ENCODE data around the gene MMP7. TPM values are rescaled to one million over a fixed set of nuclear protein-coding genes. Genes with fewer than 3 reads are reported as not detected.
A peak's percentile ranks its signal among the peaks of the same experiment; 100 is the strongest.

Gene MMP7, protein sequence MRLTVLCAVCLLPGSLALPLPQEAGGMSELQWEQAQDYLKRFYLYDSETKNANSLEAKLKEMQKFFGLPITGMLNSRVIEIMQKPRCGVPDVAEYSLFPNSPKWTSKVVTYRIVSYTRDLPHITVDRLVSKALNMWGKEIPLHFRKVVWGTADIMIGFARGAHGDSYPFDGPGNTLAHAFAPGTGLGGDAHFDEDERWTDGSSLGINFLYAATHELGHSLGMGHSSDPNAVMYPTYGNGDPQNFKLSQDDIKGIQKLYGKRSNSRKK
- 0.31 TPM for total RNA-seq

DNA sequence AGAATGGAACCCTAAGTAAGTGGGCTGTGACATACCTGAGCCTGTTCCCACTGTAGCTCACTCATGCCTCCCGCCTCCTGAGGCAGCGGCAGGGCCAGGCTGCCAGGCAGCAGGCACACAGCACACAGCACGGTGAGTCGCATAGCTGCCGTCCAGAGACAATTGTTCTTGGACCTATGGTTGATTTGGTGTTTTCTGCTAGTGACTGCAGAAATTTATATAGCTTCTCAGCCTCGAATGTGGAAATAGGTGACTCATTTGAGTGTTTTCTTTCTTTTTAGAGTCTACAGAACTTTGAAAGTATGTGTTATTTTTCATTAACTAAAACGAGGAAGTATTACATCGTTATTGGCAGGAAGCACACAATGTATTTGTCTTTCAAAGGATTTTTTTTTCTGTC is at the start of gene MMP7:
Gene MMP7 (minus strand): TSS at position 190 of the 400 bp plus-strand sequence. CDS start 47 bp downstream, at position 143.
- no peaks in the 10 kb centered on the region for H3K9me3 ChIP-seq (ENCODE audit: low read depth, low read length)
- H3K4me1 ChIP-seq (ENCODE audit: insufficient read depth, low read length): no peaks in the 10 kb centered on the region
- no peak within 1 kb of the TSS for H3K4me3 ChIP-seq (ENCODE audit: low read length)
- H3K27me3 ChIP-seq (ENCODE audit: insufficient read depth, low read length): no peaks in the 10 kb centered on the region

DNA sequence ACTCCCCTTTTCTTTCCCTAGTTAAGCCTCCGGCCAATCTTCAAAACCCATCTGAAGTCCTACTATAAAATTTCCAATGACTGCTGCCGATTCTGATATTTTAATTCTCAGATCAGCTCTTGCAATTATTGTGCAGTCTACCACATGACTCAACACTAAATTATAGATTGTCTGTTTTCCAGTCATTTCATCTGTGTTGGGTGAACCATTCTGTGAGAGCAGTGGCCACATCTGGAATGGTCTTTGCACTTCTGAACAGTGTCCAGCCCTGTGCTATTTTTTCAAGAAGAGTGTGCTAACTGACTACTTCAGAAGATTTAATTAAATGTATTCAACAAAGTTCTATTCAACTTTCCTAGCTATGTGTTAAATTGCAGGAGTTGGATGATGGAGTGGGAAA is 47.2 kb upstream of the MMP7 start:
- Histone ChIP-seq H3K4me1 (ENCODE audit: insufficient read depth, low read length) (peaks cover 21% of the 10 kb centered on the region), H3K4me3 (ENCODE audit: low read length) (no peak overlapping the region), H3K27me3 (ENCODE audit: insufficient read depth, low read length) (no peaks in the 10 kb centered on the region), H3K9me3 (ENCODE audit: low read depth, low read length) (no peaks in the 10 kb centered on the region)

DNA sequence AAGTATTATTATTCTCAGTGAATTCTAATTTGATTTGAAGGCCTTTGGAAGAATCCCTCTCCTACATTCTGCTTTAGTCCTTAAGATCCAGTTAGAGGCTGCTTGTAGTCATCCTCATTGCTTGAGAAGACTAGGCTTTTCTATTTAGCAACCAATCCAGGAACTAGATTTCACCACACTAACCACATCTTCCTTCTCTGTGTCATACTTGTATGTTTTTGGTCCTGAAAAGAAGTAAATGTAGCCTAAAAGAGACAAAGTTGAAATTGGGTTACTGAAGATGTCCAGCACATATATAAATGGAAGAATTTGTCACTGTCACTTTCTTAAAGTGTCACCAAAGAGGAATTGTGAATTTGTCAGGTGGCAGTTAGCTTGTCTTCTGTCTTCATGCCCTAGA is 46.6 kb upstream of the MMP7 start:
- Histone ChIP-seq H3K9me3 (ENCODE audit: low read depth, low read length) (no peaks in the 10 kb centered on the region), H3K4me3 (ENCODE audit: low read length) (no peak overlapping the region), H3K4me1 (ENCODE audit: insufficient read depth, low read length) (peaks cover 18% of the 10 kb centered on the region), H3K27me3 (ENCODE audit: insufficient read depth, low read length) (no peaks in the 10 kb centered on the region)

DNA sequence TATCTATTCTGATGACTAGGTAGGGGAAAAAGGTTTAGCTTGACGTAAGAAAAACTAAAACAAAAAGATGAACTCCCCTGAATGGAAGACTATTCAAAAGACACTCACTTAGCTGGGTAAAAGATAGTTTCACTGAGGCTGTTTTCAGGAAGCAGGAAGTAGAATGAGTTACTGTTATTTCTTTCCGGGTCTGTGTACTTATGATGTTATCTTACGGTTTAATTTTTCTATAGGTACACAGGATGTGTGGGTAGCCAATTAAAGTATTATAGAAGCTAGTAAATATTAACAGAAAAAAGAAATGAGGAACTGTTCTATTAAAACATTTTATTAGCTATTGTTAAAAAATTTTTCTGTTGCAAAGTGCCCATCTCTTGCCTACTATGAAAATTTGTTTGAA is 45.8 kb upstream of the MMP7 start:
- Histone ChIP-seq H3K27me3 (ENCODE audit: insufficient read depth, low read length) (no peaks in the 10 kb centered on the region), H3K9me3 (ENCODE audit: low read depth, low read length) (no peaks in the 10 kb centered on the region), H3K4me3 (ENCODE audit: low read length) (no peak overlapping the region), H3K4me1 (ENCODE audit: insufficient read depth, low read length) (peaks cover 16% of the 10 kb centered on the region)

DNA sequence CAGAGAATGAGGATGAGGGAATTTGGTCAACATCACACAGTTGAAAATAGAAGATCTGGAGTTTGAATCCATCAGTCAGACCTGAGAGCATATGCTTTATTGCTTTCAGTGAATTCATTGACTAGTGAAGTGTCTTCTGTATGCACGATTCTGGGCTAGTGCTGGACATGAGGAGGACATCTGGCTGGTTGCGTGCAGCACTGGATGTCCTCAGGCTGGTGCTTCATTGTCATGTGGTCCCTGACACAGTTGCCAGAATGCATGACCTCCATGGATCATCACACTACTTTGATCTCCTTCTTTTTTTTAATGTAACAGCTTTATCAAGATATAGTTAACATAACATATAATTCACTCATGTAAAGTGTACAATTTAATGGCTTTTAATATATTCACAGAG is 44.5 kb upstream of the MMP7 start:
- Histone ChIP-seq H3K9me3 (ENCODE audit: low read depth, low read length) (no peaks in the 10 kb centered on the region), H3K27me3 (ENCODE audit: insufficient read depth, low read length) (no peaks in the 10 kb centered on the region), H3K4me1 (ENCODE audit: insufficient read depth, low read length) (peaks cover 16% of the 10 kb centered on the region), H3K4me3 (ENCODE audit: low read length) (no peak overlapping the region)

DNA sequence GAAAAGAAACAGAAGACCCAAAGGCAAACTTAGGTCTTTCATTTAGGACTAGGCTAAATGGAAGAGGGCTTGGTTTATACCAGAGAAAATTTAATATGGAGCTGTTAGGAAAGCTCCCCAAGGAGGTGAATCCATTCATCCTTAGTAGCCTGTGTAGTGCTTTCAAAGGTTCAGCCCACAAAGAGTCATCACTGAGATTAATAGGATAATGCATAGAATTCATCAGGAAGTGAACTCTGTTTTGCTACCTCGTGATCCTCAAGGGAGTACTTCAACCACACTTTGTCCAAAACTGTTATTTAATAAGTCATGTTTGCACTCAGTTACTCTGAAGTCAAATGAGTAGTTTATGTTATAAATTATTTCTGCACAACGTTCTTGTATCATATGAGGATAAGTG is 43.3 kb upstream of the MMP7 start:
- Histone ChIP-seq H3K4me1 (ENCODE audit: insufficient read depth, low read length) (peaks cover 16% of the 10 kb centered on the region), H3K4me3 (ENCODE audit: low read length) (no peak overlapping the region), H3K27me3 (ENCODE audit: insufficient read depth, low read length) (no peaks in the 10 kb centered on the region), H3K9me3 (ENCODE audit: low read depth, low read length) (no peaks in the 10 kb centered on the region)

DNA sequence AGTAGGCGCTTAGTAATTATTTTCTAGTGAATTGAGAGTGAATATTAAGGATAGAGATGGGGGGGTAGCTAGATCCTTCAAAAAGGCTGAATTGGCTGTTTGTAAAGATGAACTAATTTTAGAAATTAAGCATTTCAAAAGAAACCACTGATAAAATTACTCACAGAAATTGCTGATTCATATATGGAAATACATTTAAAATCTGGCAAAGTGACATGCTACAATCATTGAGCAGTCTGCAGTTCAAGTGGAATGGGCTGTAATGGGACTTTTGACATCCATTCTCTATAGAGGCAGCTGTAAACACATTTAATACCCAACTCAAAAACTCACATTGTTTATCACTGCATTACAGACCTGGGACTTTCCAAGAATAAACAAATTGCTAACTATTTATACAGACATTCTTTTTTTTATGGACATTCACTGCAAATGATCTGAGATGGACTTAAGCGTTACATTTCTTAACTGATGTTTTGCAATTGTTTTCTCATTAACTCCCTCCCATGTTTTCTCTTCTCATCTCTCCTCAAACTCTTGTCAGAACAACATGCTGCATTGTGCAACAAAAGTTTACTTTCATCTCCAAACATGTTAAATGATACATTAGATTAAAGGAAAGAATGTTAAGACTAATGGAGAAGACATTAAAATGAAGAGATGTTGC is 42.1 kb upstream of the MMP7 start:
- H3K4me1 ChIP-seq (ENCODE audit: insufficient read depth, low read length): peaks cover 10% of the 10 kb centered on the region
- no peak overlapping the region for H3K4me3 ChIP-seq (ENCODE audit: low read length)

DNA sequence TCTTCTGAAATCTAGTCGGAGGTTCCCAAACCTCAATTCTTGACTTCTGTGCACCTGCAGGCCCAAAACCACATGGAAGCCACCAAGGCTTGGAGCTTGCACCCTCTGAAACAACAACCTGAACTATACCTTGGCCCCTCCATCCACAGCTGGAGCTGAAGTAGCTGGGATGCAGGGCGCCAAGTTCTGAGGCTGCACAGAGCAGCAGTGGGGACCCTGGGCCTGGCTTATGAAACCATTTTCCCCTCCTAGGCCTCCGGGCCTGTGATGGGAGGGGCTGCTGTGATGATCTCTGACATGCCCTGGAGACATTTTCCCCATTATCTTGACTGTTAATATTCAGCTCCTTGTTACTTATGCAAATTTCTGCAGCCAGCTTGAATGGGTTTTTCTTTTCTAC is 38.3 kb upstream of the MMP7 start:
- Histone ChIP-seq H3K4me3 (ENCODE audit: low read length) (no peak overlapping the region), H3K9me3 (ENCODE audit: low read depth, low read length) (no peaks in the 10 kb centered on the region), H3K27me3 (ENCODE audit: insufficient read depth, low read length) (no peaks in the 10 kb centered on the region), H3K4me1 (ENCODE audit: insufficient read depth, low read length) (peaks cover under 1% of the 10 kb centered on the region)

More for the DNA sequence above, 42.1 kb upstream of the MMP7 start:
- Histone ChIP-seq H3K9me3 (ENCODE audit: low read depth, low read length) (no peaks in the 10 kb centered on the region), H3K27me3 (ENCODE audit: insufficient read depth, low read length) (no peaks in the 10 kb centered on the region)

DNA sequence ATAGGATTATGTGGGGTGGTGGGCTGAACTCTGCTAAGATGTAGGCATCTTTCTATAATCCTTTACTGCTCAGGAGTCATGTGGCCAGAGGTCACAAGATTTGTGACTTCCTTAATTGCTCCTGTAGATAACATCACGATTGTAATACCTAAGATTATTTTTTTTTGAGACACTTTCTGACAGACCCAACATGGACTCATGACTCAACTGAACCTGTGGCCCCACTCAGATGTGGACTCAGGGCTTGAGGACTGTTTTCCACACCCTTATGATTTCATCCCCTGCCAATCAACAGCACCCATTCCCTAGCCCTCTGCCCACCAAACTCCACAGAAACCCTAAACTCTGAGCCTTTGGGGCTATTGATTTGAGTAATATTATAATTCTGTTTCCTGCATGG is 35.6 kb upstream of the MMP7 start:
- no peaks in the 10 kb centered on the region for H3K9me3 ChIP-seq (ENCODE audit: low read depth, low read length)
- H3K4me1 ChIP-seq (ENCODE audit: insufficient read depth, low read length): peaks cover 20% of the 10 kb centered on the region
- no peaks in the 10 kb centered on the region for H3K27me3 ChIP-seq (ENCODE audit: insufficient read depth, low read length)
- no peak overlapping the region for H3K4me3 ChIP-seq (ENCODE audit: low read length)

DNA sequence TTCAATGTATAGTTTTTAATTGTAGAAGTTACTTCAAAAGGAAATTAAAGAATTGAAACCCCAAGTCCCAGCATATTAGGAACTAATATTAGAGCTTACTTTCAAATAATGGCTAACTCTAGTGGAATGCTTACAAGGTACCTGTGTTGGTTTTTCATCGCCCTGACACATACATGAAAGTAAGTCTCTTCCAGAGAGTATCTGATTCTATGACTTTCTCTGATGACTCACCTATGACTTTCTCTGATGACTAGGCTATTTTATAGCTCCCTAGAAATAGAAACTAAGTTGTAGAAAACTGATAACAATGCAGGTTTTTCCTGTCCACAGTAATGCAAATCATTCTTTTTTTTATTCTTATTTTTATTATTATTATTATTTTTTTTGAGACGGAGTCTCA is 33.6 kb upstream of the MMP7 start:
- H3K4me1 ChIP-seq (ENCODE audit: insufficient read depth, low read length): peaks cover 34% of the 10 kb centered on the region
- no peak overlapping the region for H3K4me3 ChIP-seq (ENCODE audit: low read length)
- H3K9me3 ChIP-seq (ENCODE audit: low read depth, low read length): no peaks in the 10 kb centered on the region
- H3K27me3 ChIP-seq (ENCODE audit: insufficient read depth, low read length): no peaks in the 10 kb centered on the region

DNA sequence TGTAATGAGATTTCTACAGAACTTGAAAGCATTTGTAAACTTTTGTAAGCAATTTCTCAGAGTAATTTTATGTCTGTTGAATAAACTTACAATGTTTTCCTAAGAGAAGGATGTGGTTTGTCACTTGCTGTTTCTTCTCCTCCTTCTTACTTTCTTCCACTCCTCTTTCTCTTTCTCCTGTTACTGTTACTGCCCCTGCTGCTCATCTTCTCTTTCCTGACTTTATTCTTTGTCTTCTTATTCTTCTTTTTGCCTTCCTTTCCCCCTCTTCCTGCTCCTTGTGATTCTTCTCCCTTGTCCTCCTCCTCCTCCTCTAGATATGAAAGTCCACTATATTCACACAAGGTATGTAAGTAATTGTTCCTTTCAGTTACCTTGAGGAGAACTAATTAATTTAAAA is 31.1 kb upstream of the MMP7 start:
- peaks cover 34% of the 10 kb centered on the region for H3K4me1 ChIP-seq (ENCODE audit: insufficient read depth, low read length)
- H3K9me3 ChIP-seq (ENCODE audit: low read depth, low read length): no peaks in the 10 kb centered on the region
- no peak overlapping the region for H3K4me3 ChIP-seq (ENCODE audit: low read length)
- no peaks in the 10 kb centered on the region for H3K27me3 ChIP-seq (ENCODE audit: insufficient read depth, low read length)

DNA sequence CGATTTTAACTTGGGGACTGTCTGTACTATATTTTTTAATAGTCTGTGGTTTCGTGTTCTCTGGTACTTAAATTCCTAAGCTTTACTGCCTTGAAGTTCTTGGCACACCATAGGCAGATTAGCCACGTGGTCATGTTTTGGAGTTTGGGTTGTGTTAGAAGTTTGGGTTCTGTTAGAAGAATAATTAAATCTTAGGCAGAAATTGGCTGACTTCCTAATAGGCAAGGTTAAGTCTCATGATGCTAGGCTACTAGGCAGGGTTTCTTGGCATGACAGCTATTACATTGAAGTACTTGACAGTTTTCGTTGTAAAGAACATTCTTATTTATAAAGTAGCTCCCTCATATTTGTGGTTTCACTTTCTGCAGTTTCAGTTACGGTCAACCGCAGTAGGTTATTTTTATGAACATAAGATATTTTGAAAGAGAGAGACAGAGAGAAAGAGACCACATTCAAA is 30.0 kb upstream of the MMP7 start:
- Histone ChIP-seq H3K27me3 (ENCODE audit: insufficient read depth, low read length) (no peaks in the 10 kb centered on the region), H3K4me3 (ENCODE audit: low read length) (peak overlapping the region; percentile 12), H3K4me1 (ENCODE audit: insufficient read depth, low read length) (peaks cover 34% of the 10 kb centered on the region), H3K9me3 (ENCODE audit: low read depth, low read length) (no peaks in the 10 kb centered on the region)

DNA sequence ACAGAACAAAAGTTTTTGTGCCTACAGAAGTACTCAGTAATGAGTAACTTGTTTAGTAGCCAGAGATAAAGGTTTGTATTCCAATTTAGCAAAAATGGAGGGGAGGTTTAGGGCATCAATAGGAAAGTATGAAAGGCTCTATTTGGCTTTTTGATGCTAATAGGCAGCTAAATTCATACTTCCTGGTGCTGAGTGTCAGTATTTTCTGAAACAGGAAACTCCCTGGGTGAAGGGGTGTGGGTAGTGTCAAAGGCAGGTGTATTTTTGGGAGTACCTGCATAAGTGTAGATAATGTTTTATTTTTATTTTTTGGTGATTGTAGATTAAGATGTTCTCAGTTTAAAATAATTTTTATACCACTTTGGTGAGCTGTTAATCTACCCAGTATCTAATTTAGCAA is 29.3 kb upstream of the MMP7 start:
- H3K4me1 ChIP-seq (ENCODE audit: insufficient read depth, low read length): peaks cover 34% of the 10 kb centered on the region
- H3K4me3 ChIP-seq (ENCODE audit: low read length): no peak overlapping the region
- H3K9me3 ChIP-seq (ENCODE audit: low read depth, low read length): no peaks in the 10 kb centered on the region
- no peaks in the 10 kb centered on the region for H3K27me3 ChIP-seq (ENCODE audit: insufficient read depth, low read length)

DNA sequence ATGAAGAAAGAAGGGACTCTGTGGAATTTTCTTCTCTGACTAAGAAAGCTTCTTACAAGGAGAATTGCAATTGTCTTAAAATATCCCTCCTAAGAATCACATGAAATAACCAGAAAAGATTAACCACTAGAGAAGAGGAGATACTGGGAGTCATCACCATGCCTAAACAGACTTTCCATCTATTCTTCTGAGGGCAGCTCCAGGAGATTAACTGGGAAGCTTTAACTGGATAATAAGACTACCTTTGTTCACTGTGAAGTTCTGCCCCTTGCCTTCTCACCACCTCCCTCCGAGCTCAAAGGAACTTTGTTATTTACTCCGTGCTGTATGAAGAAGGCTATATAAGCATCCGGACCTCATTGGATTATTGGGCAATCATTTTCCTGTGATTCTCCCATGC is 24.5 kb upstream of the MMP7 start:
- Histone ChIP-seq H3K4me3 (ENCODE audit: low read length) (no peak overlapping the region), H3K4me1 (ENCODE audit: insufficient read depth, low read length) (peaks cover 6% of the 10 kb centered on the region), H3K9me3 (ENCODE audit: low read depth, low read length) (no peaks in the 10 kb centered on the region), H3K27me3 (ENCODE audit: insufficient read depth, low read length) (no peaks in the 10 kb centered on the region)

DNA sequence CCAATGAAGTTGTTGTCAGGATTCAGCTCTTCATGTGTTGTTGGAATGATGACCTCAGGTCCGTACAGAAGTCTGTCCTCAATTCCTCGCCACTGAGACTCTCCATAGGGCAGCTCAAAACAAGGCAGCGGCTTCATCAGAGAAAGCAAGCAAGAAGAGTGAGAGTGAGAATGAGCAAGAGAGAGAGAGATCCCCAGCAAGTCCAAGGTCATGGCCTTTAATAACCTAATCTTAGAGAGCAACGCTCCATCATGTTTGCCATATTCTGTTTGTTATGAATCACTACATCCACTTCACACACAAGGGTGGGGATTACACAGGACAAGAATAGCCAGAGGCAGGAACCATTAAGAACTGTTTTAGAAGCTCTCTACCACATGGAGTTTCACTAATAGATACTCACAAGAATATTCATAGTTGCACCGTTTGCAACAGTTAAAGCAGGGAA is 23.3 kb upstream of the MMP7 start:
- Histone ChIP-seq H3K4me3 (ENCODE audit: low read length) (no peak overlapping the region), H3K4me1 (ENCODE audit: insufficient read depth, low read length) (no peaks in the 10 kb centered on the region), H3K9me3 (ENCODE audit: low read depth, low read length) (no peaks in the 10 kb centered on the region), H3K27me3 (ENCODE audit: insufficient read depth, low read length) (no peaks in the 10 kb centered on the region)
